Effector CD4-positive, alpha-beta T cell (primary cell): ENCODE measurements around the gene MMP25.

ENCODE experiments used
- DNase-seq: peaks from one replicate; pipeline ENCODE4 v3.0.0-alpha.2; 2020
- total RNA-seq: gene quantifications from one replicate; lab custom pipeline; 2026; lab: John Stamatoyannopoulos, UW

The MMP25 gene, protein sequence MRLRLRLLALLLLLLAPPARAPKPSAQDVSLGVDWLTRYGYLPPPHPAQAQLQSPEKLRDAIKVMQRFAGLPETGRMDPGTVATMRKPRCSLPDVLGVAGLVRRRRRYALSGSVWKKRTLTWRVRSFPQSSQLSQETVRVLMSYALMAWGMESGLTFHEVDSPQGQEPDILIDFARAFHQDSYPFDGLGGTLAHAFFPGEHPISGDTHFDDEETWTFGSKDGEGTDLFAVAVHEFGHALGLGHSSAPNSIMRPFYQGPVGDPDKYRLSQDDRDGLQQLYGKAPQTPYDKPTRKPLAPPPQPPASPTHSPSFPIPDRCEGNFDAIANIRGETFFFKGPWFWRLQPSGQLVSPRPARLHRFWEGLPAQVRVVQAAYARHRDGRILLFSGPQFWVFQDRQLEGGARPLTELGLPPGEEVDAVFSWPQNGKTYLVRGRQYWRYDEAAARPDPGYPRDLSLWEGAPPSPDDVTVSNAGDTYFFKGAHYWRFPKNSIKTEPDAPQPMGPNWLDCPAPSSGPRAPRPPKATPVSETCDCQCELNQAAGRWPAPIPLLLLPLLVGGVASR
- 2.4 reads per million, percentile 7 among the genes with 10 or more reads in this experiment for total RNA-seq

DNA sequence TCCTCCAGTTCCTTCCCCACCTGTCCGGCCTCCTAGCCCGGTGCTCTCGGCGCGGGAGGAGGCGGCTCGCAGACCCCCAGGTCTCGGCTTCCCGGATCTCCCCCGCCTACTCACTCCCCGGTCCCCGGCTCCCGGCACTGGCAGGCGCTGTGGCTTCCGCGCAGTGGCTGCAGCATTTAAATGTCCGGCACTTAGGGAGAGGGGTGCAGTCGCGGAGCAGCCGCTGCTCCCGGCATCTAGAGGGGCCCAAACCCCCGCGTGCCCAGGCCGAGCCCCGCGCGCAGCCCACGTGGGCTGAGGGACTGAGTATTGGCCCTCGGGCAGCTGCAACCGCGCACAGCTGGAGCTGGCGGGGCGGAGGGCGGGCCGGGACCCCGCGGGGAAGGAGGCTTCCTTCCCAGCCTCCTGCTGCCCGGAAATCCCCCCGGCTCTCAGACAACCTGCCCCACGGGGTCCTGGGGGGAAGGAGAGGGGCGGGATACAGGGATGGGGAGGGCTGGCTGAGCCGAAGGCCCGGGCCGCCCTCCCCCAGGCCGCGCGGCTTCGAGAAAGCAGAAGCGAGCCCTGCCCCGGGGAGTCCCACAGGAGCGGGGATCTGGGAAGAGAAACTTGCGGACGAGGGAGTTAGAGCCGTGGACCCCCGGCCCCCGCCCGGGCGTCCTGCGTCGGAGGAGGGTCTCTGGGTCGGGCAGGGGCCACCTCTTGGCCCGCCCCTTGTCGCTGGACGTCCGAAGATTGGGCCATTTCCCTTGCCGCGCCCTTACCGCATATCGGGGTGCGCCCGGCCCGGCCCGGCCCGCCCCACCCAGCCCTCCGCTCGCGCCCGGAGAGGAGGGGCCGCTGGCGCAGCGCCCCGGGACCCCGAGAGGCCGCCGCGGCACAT lies at the start of gene MMP25:
Gene MMP25, plus strand, starts transcription at position 804 of the 883 bp plus-strand sequence. CDS start 357 bp downstream, outside the sequence.
- no peak for DNase-seq

GRCh38 chr16:2999929-3000328 lies 46.4 kb upstream of the MMP25 start:
- no peak for DNase-seq

DNA sequence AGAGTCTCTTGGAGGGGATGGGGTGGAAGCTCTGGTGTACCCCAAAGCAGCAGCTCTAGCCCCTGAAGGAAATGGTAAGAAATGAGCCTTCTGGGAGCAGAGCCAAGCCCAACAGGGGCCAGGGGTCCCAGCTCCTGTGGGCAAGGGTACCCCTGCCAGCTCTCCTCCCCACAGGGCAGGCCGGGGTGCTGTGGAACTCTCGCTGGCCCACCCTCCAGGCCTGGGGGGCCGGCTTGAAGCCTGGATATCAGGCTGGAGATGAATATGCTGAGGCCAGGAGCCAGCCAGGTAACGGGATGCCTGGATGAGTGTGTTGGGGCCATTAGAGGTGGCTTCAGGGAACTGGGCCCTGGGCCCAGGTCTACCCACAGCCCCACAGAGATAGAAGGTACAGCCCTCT lies 45.8 kb upstream of the MMP25 start:
- DNase-seq, result no peak

GRCh38 chr16:3001316-3001715 lies 45.0 kb upstream of the MMP25 start:
- DNase-seq, result no peak

DNA sequence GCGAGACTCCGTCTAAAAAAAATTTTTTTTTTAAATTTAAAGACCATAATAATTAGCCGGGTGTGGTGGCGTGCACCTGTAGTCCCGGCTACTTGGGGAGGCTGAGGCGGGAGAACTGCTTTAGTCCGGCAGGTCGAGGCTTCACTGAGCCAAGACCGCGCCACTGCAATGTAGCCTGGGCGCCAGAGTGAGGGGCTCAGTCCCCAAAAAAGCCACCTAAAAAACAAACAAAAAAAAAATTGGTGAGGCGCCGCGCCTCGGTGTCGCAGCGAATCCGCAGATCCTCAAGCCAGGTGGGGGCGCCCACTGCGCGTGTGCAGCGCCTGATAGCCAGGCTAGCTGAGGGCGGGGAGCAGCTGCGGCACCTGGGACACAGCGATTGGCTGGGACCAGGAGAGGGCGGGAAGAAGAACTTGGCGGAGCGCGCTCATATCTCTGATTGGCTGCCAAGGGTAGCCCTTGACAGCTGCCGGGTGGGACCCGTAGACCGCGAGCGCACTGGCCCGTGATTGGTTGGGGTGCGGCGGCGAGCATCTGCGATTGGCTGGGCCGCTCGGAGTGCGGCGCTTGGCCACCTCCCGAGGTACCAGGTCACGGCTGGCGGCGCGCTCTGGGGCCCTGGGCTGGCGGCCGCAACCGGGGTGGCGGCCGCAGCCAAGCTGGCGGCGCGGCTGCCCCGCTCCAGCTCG lies 42.6 kb upstream of the MMP25 start:
- DNase-seq, result peak; percentile 94

DNA sequence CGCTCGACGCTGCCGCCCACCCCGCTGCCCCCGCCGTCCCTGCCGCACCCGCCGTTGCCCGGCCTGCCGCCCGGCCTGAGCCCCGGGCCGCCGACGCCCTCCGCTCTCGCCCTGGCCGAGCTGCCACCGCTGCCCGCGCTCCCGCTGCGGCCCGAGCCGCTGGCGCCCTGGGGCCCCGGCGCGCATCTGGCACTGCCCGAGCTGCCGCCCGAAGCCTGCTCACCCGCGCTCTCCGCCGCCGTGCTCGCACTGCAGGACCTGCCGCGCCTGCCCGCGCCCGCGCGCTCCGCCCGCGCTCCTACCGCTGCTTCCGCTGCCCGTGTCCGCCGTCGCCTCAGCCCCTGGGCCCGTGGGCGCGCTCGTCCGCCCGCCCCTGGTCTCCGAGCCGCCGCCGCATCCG lies 42.0 kb upstream of the MMP25 start:
- no peak for DNase-seq

DNA sequence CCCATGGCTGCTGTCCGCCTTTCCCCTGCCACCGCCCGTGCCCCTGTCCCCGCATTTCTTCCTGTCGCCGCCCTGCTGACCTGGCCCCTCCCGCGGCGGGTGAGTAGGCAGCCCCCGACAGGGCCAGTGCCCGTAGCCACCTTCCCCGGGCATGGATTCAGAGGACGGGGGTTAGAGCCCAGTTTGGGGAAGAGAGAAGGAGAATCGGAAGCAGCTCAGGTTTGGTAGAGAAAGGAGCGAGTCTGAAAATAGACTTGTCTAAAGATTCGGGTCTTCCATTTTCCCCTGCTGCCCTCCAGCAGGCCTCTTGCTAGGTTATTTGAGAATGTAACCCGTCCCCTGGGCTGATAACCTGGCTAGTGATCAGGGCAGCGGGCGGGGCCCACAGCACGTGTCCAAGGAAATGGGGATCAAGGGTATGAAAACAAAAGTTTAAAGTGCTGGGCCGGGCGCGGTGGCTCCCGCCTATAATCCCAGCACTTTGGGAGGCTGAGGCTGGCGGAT lies 41.5 kb upstream of the MMP25 start:
- DNase-seq, result no peak

GRCh38 chr16:3007059-3007956 lies 39.1 kb upstream of the MMP25 start:
- DNase-seq, result no peak

GRCh38 chr16:3007957-3008689 lies 38.2 kb upstream of the MMP25 start:
- DNase-seq, result no peak

DNA sequence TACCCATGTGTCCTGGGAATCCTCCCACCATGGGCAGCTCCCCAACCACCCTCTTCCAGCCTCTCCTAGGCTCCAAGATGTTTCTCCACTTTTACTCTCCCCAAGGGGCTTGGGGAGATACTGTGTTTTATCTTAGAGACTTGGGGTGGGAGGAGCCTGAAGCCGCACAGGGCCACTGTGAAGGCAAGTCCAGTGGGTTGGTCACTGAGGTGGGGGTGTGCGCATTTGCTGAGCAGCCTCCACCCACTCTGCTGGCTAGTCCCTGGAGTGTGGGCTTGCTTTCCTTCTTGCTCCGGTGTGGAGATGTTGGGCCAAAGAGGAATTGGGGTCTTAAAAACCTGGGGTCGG lies 37.7 kb upstream of the MMP25 start:
- no peak for DNase-seq

DNA sequence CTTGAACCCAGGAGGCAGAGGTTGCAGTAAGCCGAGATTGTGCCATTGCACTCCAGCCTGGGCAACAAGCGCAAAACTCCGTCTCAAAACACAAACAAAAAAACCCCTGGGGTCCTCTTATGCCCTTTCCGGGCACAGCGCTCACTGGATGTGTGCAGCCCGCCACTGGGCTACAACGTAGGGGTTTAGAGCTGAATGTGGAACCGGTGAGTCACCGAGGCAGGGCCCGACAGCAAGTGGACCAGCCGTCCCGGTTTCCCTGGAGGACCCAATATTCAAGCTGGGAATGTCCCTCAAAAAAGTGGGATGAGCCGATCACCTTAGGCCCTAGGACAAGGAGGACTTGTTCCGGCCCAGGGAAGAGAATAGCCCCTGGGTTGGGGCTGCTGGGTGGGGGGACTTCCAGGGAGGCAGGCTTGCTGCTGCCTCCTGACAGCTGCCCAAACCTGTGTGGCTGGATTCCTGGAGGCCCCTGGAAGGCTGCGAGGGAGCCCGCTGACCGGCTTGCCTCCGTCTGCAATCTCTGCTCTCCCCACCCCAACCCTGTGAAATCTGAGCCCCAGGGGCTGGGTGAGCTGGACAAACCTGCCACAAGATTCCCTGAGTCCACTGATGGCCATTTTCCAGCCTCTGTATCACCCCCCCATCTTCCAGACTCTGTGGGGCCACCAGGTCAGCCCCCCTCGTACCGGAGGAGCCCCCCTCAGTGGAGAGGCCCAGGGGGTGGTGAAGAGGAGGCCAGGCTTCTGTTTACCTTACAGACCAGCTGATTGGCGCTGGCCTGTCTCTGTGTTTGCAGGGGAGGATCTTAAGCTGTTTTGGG lies 36.6 kb upstream of the MMP25 start:
- no peak for DNase-seq

GRCh38 chr16:3010510-3010909 lies 35.9 kb upstream of the MMP25 start:
- no peak for DNase-seq

GRCh38 chr16:3012246-3012645 lies 34.1 kb upstream of the MMP25 start:
- DNase-seq, result no peak

- no peak for DNase-seq
Measured at GRCh38 chr16:3012828-3013420, 33.4 kb upstream of the MMP25 start, which contains the start of gene CLDN9. Gene CLDN9 (plus strand): TSS chr16:3012923. CDS start chr16:3013363, 440 bp downstream.

DNA sequence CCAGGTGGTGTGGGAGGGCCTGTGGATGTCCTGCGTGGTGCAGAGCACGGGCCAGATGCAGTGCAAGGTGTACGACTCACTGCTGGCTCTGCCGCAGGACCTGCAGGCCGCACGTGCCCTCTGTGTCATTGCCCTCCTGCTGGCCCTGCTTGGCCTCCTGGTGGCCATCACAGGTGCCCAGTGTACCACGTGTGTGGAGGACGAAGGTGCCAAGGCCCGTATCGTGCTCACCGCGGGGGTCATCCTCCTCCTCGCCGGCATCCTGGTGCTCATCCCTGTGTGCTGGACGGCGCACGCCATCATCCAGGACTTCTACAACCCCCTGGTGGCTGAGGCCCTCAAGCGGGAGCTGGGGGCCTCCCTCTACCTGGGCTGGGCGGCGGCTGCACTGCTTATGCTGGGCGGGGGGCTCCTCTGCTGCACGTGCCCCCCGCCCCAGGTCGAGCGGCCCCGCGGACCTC lies 32.8 kb upstream of the MMP25 start:
- DNase-seq, result no peak

DNA sequence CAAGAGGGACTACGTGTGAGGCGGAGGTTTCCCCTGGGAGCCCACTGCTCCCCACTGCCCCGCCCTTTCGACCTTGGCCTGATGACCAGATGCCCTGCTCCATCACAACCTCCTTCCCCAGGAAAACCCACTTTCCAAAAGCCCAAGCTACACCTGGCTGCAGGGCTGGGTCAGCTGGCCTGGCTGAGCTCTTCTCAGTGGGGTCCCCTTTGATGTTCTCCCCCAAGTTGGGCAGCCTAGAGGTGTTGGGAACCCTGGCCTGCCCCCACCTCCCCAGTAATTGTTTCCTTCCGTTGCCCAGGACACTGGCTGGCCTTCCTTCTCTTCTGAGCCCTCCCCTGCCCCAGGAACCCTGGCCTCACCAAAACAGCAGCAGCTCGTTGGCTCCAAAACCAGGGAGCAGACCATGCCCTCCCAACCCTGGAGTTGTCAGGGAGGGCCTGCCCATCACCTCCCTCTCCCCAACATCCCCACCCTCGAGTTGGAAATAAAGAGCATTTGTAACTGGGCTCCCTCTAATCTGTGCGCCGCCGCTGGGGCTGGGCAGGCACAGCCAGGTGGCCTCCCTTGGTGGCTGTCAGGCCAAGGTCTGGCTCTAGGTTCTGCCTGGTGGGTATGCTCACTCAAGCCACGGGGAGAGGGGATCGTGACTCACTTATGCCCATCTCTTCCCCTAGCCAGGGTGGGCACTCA lies 32.2 kb upstream of the MMP25 start:
- DNase-seq, result no peak

- DNase-seq, result no peak
Measured at GRCh38 chr16:3014971-3015370, 31.4 kb upstream of the MMP25 start.

DNA sequence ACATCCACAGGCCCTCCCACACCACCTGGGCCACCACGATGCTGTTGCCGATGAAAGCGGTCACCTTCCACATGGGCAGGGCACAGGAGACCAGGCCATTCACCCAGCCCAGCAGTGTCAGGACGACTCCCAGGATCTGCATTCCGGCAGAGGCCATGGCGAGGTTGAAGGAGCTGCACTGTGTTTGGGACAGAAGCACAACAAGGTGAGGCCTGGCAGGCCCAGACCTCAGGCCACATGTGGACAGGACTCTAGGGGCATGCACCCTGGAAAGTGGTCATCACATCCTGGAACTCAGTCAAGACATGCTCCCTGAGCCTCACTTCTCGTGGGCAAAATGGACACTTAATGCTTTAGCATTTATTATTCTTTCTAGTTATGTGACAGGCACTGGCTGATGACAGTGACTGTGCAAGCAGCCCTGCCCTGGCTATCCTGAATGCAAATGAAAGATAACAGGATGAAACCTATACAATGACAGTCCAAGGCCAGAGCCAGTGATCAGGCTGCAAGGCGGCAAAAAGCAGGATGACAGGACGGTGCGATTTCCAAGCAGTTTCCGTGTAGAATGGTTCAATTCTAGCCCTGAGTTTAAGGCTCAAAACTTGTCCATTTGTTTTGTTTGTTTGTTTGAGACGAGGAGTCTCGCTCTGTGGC lies 30.4 kb upstream of the MMP25 start:
- DNase-seq, result no peak
